Caco-2 (cell line): Measurements from ENCODE around the gene POGZ. TPM values are rescaled to one million over a fixed set of nuclear protein-coding genes. Genes with fewer than 3 reads are reported as not detected.

Source experiments
- BruUV-seq: library from RNA; stranded (reverse); fragments of 400-500 nt; replicated peaks from 2 replicates; lab custom pipeline; 2021; lab: Mats Ljungman, UMichigan
- CTCF ChIA-PET: fragments of 300-600 bp; sonication (Branson Sonifier 250); formaldehyde crosslinking; loops from one replicate; lab custom pipeline; 2022; ENCODE audit warnings: antibody characterized with exemption; lab: Charles Lee
- POLR2A ChIA-PET: fragments of 300-600 bp; sonication (Branson Sonifier 250); formaldehyde crosslinking; loops from one replicate; lab custom pipeline; 2022; ENCODE audit warnings: antibody characterized with exemption; lab: Charles Lee
- DNase-seq, 2 experiments: peaks; one replicate each; pipeline versions ENCODE4 v3.0.0 to v3.0.0-alpha.2; 2020 to 2022
- H3K27me3 ChIP-seq: replicated peaks from 2 replicates; pipeline ENCODE4 v1.6.0; 2011; ENCODE audit warnings: low read length; ENCODE audit not compliant: control insufficient read depth, insufficient read depth
- H3K36me3 ChIP-seq: 2 replicates; pipeline ENCODE4 v1.5.1; 2011; ENCODE audit warnings: low read length; ENCODE audit not compliant: control insufficient read depth, insufficient read depth
- H3K4me1 ChIP-seq: fragments of 250-450 bp; sonication (Bioruptor Pico); 2 replicates; pipeline ENCODE4 v1.5.1; 2020; ENCODE audit warnings: mild to moderate bottlenecking
- H3K4me3 ChIP-seq: 2 replicates; pipeline ENCODE4 v1.5.1; 2011; ENCODE audit warnings: low read depth, mild to moderate bottlenecking, control low read depth, low read length
- H3K9me3 ChIP-seq: fragments of 250-450 bp; sonication (Bioruptor Pico); 2 replicates; pipeline ENCODE4 v1.5.1; 2020; ENCODE audit warnings: mild to moderate bottlenecking, moderate library complexity
- H3K27ac Mint-ChIP-seq: one replicate; pipeline ENCODE4 v1.8.0; 2022; ENCODE audit warnings: mixed read lengths; ENCODE audit not compliant: unreplicated experiment
- H3K27me3 Mint-ChIP-seq: one replicate; pipeline ENCODE4 v1.8.0; 2022; ENCODE audit warnings: mixed read lengths; ENCODE audit not compliant: insufficient read depth, unreplicated experiment
- H3K36me3 Mint-ChIP-seq: one replicate; pipeline ENCODE4 v1.8.0; 2022; ENCODE audit warnings: mild to moderate bottlenecking, mixed read lengths; ENCODE audit not compliant: insufficient read depth, unreplicated experiment
- H3K4me1 Mint-ChIP-seq: one replicate; pipeline ENCODE4 v1.8.0; 2022; ENCODE audit warnings: low read depth, mixed read lengths; ENCODE audit not compliant: unreplicated experiment
- H3K4me3 Mint-ChIP-seq: one replicate; pipeline ENCODE4 v1.8.0; 2022; ENCODE audit warnings: mild to moderate bottlenecking, moderate library complexity, mixed read lengths; ENCODE audit not compliant: unreplicated experiment
- H3K9me3 Mint-ChIP-seq: one replicate; pipeline ENCODE4 v1.8.0; 2022; ENCODE audit warnings: mixed read lengths; ENCODE audit not compliant: unreplicated experiment
- CTCF ChIP-seq, 2 experiments: fragments of 200-600 bp in 1 of 2; IDR thresholded peaks; 1 replicate in 1 of 2; 2 replicates in 1 of 2; pipeline versions ENCODE4 v1.5.1 to v1.8.0; 2011 to 2022; ENCODE audit warnings: antibody characterized with exemption in 1 of 2, control low read depth in 1 of 2, inconsistent platforms in 1 of 2, low read depth in 1 of 2, low read length in 1 of 2, mild to moderate bottlenecking in 1 of 2, moderate library complexity in 1 of 2; ENCODE audit not compliant: insufficient read depth in 1 of 2, severe bottlenecking in 1 of 2, unreplicated experiment in 1 of 2
- intact Hi-C: fragments of 100-400 bp; cut with micrococcal nuclease; formaldehyde crosslinking; loops from one replicate; pipeline ENCODE4 v1.10.0; 2022; ENCODE audit not compliant: unreplicated experiment
- total RNA-seq: library from RNA; stranded (reverse); gene quantifications from 2 replicates; pipeline ENCODE4 v1.2.3, GENCODE V29; 2022

Gene POGZ
- total RNA-seq, 1 experiment from 2014 or later: 80.0 TPM

- no peaks in the 10 kb centered on the region for H3K4me1 ChIP-seq
- CTCF ChIA-PET: no interaction called here
- Mint-ChIP-seq H3K27ac (no peak overlapping the region), H3K4me3 (no peak overlapping the region), H3K9me3 (peaks cover 4% of the 10 kb centered on the region), H3K27me3 (no peaks in the 10 kb centered on the region), H3K4me1 (no peaks in the 10 kb centered on the region), H3K36me3 (peaks cover 6% of the 10 kb centered on the region)
- intact Hi-C loops: no loop called here
- TF ChIP-seq CTCF (IDR thresholded peaks at IDR 0.05; ENCODE audit: insufficient read depth in 1 of 2, low read depth in 1 of 2, low read length in 1 of 2, severe bottlenecking in 1 of 2, unreplicated experiment in 1 of 2): no peak
- no peaks in the 10 kb centered on the region for H3K27me3 ChIP-seq
- POLR2A ChIA-PET: no interaction called here
- peak in 1 of 2 experiments; percentile 12 for DNase-seq
- no TSS peak for BruUV-seq
- no peak overlapping the region for H3K4me3 ChIP-seq
- H3K36me3 ChIP-seq: no peaks in the 10 kb centered on the region
- peaks cover 9% of the 10 kb centered on the region for H3K9me3 ChIP-seq
These were observed 102.6 kb downstream of the POGZ start for GRCh38 chr1:151356696-151357095.

Other genes starting within 250 kb of the POGZ start
- 250 and 253 TPM in 2 replicates for gene PSMD4, start 204.8 kb downstream of the POGZ start, total RNA-seq
- 23.9 and 30.2 TPM in 2 replicates for gene ZNF687, start 177.2 kb downstream of the POGZ start, total RNA-seq
- gene PI4KB, start 132.1 kb downstream of the POGZ start, total RNA-seq: 49.7 and 52.7 TPM in 2 replicates
- gene RFX5, start 112.2 kb downstream of the POGZ start, total RNA-seq: 23.3 and 25.0 TPM in 2 replicates
- gene SELENBP1, start 86.8 kb downstream of the POGZ start, total RNA-seq: 18.5 and 18.7 TPM in 2 replicates
- gene PSMB4, start 59.9 kb downstream of the POGZ start, total RNA-seq: 330 and 362 TPM in 2 replicates
- gene CGN, start 51.9 kb upstream of the POGZ start, total RNA-seq: 147 TPM in 2 replicates
- 34.9 and 36.6 TPM in 2 replicates for gene TUFT1, start 80.8 kb upstream of the POGZ start, total RNA-seq
- 47.2 and 47.4 TPM in 2 replicates for gene SNX27, start 152.6 kb upstream of the POGZ start, total RNA-seq